GM21723 (cell line): Measurements from ENCODE around the gene NUFIP2.
"Not testable (repeated sequence)": the region's sequence is repeated elsewhere in the genome, so short reads cannot be mapped to it uniquely, and the experiment has no call there.

Experiments
- ATAC-seq: cut with Tn5 transposase; IDR thresholded peaks from one replicate; pipeline ENCODE4 v1.9.1; 2021; ENCODE audit warnings: mild to moderate bottlenecking, moderate library complexity; ENCODE audit not compliant: unreplicated experiment

Gene NUFIP2

GRCh38 chr17:29279397-29280070 lies 14.4 kb downstream of the NUFIP2 start:
- no peak for ATAC-seq

- ATAC-seq, result no peak
Observed at GRCh38 chr17:29278692-29279091, 15.3 kb downstream of the NUFIP2 start.

GRCh38 chr17:29273924-29274323 lies 20.0 kb downstream of the NUFIP2 start:
- no peak for ATAC-seq

- not testable (repeated sequence) for ATAC-seq
Observed at GRCh38 chr17:29271980-29272379, 22.0 kb downstream of the NUFIP2 start.

DNA sequence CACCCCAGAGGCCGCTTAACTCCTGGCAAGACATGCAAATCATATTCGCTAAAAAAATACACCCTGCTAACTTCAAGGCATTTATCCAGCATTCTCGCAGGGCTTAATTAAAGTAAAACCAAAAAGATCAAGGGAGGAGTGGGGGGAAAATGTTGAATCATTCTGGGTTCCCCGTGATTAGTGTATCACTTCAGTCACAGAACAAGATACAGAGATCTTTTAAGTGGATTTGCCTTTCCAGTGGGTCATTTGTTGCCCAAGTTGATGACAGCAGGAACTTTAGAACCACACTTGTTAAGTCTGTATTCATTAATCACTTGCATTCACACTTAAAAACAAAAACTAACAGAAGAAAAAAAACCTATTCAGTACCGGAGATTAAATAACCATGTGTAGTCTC lies 30.0 kb downstream of the NUFIP2 start:
- ATAC-seq, result no peak

GRCh38 chr17:29257756-29258155 lies 36.2 kb downstream of the NUFIP2 start:
- no peak for ATAC-seq

GRCh38 chr17:29256735-29257466 lies 37.0 kb downstream of the NUFIP2 start:
- ATAC-seq, result no peak

GRCh38 chr17:29255926-29256522 lies 37.9 kb downstream of the NUFIP2 start:
- no peak for ATAC-seq

DNA sequence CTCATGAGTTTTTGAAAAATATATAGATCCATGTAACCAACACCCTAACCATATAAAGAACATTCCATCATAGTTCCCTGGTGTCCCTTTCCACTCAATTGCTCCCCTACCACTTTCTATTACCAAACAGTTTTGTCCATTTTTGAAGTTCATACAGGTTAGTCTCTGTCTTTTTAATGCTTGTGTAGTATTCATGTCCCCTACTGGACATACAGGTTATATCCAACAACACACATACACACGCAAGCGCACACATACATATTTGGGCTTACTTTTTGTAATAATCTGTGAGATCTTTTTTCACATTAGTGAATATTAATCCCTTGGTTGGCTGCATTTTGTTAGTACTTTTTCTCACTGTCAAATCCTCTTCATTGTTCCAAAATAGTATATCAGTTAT lies 40.9 kb downstream of the NUFIP2 start:
- no peak for ATAC-seq

DNA sequence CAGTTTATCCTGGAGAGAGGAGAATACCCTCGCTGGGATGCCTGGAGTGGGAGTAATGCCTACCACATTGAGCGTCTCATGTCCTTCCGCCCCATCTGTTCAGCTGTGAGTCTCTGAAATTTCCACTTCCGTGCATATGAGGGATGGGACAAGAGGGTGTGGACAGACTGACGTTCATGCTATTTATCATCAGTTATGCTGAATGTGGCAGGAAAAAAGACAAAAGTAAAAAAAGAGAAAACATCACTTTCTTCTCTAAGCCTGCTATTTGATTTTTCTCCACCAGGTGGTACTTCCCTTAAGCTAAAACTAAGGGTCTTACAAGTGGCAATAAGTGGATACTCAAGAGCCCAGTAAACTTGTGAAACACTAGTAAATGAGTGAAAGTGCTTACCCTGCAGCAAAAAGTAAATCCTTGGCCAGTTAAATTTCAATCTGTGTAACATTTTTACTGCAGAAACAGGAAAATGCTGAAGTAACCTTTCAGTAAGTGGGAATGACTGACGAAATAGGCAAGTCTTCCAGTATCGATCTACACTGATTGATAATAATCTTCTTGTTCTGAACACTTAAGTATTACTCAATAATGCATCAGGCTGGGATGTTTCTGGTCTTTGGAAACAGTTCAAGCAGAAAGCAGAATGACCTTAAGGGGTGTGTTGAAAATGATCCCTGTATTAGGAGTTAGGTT lies 41.7 kb downstream of the NUFIP2 start:
- ATAC-seq, result no peak

- no peak for ATAC-seq
Observed at GRCh38 chr17:29251184-29251583, 42.8 kb downstream of the NUFIP2 start.

- no peak for ATAC-seq
Observed at GRCh38 chr17:29250666-29251065, 43.3 kb downstream of the NUFIP2 start.

DNA sequence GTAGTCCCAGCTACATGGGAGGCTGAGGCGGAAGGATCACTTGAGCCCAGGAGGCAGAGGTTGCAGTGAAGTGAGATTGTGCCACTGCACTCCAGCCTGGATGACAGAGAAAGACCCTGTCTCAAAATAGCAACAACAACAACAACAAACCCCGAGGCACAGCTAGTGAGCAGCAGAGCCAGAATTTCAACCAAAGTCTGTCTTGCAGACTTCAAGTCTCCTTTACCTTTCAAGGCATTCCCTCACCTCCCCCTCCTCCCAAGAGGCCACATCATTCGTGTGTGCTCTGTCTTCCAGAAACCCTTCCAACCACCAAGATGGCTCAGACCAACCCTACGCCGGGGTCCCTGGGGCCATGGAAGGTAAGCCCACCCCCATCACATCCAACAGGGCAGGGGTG lies 45.1 kb downstream of the NUFIP2 start:
- no peak for ATAC-seq

DNA sequence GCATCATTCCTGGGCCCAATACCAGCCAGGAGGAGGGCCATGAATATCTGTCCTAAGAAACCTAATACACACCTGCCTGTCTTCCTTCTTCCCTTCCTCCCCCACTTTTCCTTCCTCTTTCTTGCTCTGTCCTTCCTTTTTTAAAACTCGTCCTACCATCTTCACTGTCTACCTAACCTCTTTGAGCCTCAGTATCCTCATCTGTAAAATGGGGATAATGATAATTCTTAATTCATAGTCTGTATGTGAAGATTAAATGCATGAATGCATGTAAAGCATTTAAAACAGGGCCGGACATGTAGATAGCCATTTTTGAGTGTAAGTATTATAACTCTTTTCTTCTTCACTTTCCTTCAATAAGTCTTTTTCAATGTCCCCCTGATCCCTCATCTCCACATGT lies 46.7 kb downstream of the NUFIP2 start:
- ATAC-seq, result no peak

DNA sequence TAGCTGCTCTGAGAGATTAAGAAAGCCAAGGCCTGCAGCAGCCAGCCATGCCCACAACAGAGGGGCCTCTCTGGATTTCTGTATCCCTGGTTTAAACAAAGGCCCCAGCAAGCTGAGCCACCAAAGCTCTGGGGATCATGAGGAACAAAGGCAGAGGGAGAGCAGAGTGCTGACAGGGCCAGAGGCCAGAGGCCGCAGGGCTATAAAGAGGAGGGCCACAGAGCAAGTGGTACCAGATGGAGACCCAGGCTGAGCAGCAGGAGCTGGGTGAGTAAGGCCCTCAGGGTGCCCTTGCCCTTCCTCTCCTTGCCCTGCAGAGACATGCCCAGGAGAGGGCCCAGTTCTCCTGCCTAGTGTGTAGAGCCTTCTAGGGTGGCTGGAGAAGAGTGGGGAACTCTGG lies 47.3 kb downstream of the NUFIP2 start, which contains the start of gene CRYBA1:
CRYBA1 (plus strand) TSS at position 232 of the 400 bp plus-strand sequence; CDS start at position 237, 5 bp downstream.
- no peak for ATAC-seq

- no peak for ATAC-seq
Observed at GRCh38 chr17:29245401-29245800, 48.5 kb downstream of the NUFIP2 start.

DNA sequence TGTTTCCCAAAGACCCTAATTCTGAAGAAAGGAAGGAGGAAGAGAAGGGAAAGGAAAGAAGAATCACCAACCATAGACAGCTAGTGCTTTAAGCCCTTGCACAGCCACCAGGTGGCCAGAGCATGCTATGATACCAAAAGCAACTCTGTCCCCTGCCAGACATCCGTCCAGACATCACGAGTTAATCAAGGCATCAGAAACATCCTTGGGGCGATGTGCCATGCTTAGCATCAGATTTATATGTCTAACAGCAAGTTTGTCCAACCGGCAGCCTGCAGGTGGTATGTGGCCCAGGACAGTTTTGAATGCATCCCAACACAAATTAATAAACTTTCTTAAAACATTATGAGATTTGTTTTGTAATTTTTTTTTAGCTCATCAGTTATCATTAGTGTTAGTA lies 50.2 kb downstream of the NUFIP2 start:
- no peak for ATAC-seq

GRCh38 chr17:29242790-29243189 lies 51.2 kb downstream of the NUFIP2 start:
- no peak for ATAC-seq

GRCh38 chr17:29242051-29242450 lies 51.9 kb downstream of the NUFIP2 start:
- no peak for ATAC-seq

DNA sequence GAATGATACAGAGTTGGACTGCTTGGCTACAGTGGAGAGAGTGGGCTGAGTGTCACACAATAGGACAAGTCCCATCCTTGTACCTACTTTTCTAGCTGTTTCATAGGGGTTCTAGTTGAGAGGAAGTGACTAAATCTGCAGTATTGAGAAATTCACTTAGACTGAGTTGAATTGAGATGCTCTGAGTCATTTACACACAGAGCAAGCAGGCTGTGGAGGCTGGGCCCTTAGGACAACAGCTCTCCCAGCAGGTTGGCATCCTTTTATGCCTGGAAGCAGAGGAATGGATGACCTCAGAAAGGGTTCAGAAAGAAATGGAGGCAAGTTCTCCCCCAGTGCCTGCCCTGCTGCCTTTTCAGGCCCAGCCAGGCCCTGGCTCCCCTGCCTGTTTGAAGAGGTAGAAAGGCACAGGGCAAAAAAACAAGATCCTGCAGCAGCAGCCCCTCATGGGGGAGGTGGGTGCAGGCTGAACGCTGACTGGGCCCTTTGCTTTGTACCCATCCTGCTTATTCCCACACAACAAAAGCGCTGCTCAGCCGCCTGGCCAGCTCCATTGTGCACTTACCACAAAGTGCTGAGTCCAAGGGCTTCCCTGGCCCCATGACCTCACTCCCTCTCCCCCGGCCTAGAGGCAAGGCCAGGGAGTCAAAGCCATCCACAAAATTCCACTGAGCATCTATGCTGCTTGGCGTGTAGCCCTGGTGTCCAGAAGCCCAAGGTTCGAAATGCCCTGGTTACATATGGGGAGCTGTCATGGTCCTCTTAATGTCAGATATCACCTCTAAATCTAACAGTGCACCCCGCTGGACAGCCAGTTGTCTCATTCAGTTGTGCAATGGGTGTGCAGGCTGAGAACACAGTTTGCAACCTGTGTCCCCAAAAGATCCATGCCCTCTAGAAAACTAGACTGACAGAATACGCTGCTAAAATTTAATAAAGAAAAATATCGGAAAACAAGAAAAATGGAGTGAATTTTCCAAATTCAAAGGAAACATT lies 52.7 kb downstream of the NUFIP2 start:
- no peak for ATAC-seq
